Natural killer cell treated with Interleukin-12 subunit alpha and Interleukin-12 subunit beta and Interleukin-15 and Interleukin-18, amount 100 ng/mL, for 72 hours (primary cell): ENCODE results near the gene ATG16L1. TPM values are rescaled to one million over a fixed set of nuclear protein-coding genes. Genes with fewer than 3 reads are reported as not detected.
"Not testable (repeated sequence)": the region's sequence is repeated elsewhere in the genome, so short reads cannot be mapped to it uniquely, and the experiment has no call there.

Source experiments
- ATAC-seq, 2 donors: fragments of 150-1000 bp; cut with Tn5 transposase in 1 of 2; sonication (Bioruptor Pico), chemical (Tn5 transposase) in 1 of 2; 2 replicates each; pipeline ENCODE4 v1.10.0; 2021
- DNase-seq: peaks from one replicate; pipeline ENCODE4 v3.0.0; 2022; ENCODE audit warnings: low spot score
- H3K27ac Mint-ChIP-seq, 2 donors: 1 replicate in 1 of 2; 2 replicates in 1 of 2; pipeline ENCODE4 v1.8.0; 2022; ENCODE audit warnings: mixed read lengths in 2 of 2, mild to moderate bottlenecking in 1 of 2, moderate library complexity in 1 of 2
- H3K27me3 Mint-ChIP-seq, 2 donors: 1 replicate in 1 of 2; 2 replicates in 1 of 2; pipeline ENCODE4 v1.8.0; 2022; ENCODE audit warnings: mixed read lengths in 2 of 2
- H3K36me3 Mint-ChIP-seq: one replicate; pipeline ENCODE4 v1.8.0; 2022; ENCODE audit warnings: mixed read lengths
- H3K4me1 Mint-ChIP-seq, 2 donors: 1 replicate in 1 of 2; 2 replicates in 1 of 2; pipeline ENCODE4 v1.8.0; 2022; ENCODE audit warnings: low read depth in 2 of 2, mixed read lengths in 2 of 2, mild to moderate bottlenecking in 1 of 2
- H3K4me3 Mint-ChIP-seq: one replicate; pipeline ENCODE4 v1.8.0; 2022; ENCODE audit warnings: mixed read lengths
- H3K9me3 Mint-ChIP-seq: 2 replicates; pipeline ENCODE4 v1.8.0; 2022; ENCODE audit warnings: mixed read lengths
- total RNA-seq, 2 donors: library from RNA; stranded (reverse); gene quantifications; one replicate each; pipeline ENCODE4 v1.2.3, GENCODE V29; 2022

ATG16L1 gene
- total RNA-seq, 2 donors from 2014 or later = 39.5 to 78.6 TPM

- no peak overlapping the region for H3K4me3 Mint-ChIP-seq
Observed at GRCh38 chr2:233325814-233326213, 74.3 kb downstream of the ATG16L1 start.

GRCh38 chr2:233326500-233326899 lies 75.0 kb downstream of the ATG16L1 start:
- H3K4me3 Mint-ChIP-seq = no peak overlapping the region
- peaks cover 7 to 9% of the 10 kb centered on the region in 2 donors for H3K4me1 Mint-ChIP-seq
- no peaks in the 10 kb centered on the region for H3K27me3 Mint-ChIP-seq
- DNase-seq = no peak
- no peaks in the 10 kb centered on the region for H3K9me3 Mint-ChIP-seq
- no peaks in the 10 kb centered on the region for H3K36me3 Mint-ChIP-seq
- H3K27ac Mint-ChIP-seq = peak overlapping the region in 1 of 2 donors; percentile 22
- ATAC-seq = no peak

More at GRCh38 chr2:233325814-233326213, 74.3 kb downstream of the ATG16L1 start:
- Mint-ChIP-seq H3K27me3 (no peaks in the 10 kb centered on the region), H3K27ac (no peak overlapping the region), H3K36me3 (no peaks in the 10 kb centered on the region), H3K4me1 (peaks cover under 1 to 6% of the 10 kb centered on the region in 2 donors), H3K9me3 (no peaks in the 10 kb centered on the region)
- ATAC-seq (no peak), DNase-seq (no peak)

GRCh38 chr2:233328922-233329321 lies 77.4 kb downstream of the ATG16L1 start:
- H3K27ac Mint-ChIP-seq = peak overlapping the region in 1 of 2 donors; percentile 98

GRCh38 chr2:233329489-233330135 lies 78.1 kb downstream of the ATG16L1 start:
- H3K4me3 Mint-ChIP-seq = no peak overlapping the region
- ATAC-seq (no peak), DNase-seq (no peak)
- H3K27ac Mint-ChIP-seq = peak overlapping the region in 1 of 2 donors; percentile 98
- H3K4me1 Mint-ChIP-seq = peaks cover 25 to 27% of the 10 kb centered on the region in 2 donors
- H3K36me3 Mint-ChIP-seq = no peaks in the 10 kb centered on the region
- H3K27me3 Mint-ChIP-seq = no peaks in the 10 kb centered on the region
- no peaks in the 10 kb centered on the region for H3K9me3 Mint-ChIP-seq

More at GRCh38 chr2:233328922-233329321, 77.4 kb downstream of the ATG16L1 start:
- ATAC-seq (no peak), DNase-seq (no peak)
- no peaks in the 10 kb centered on the region for H3K36me3 Mint-ChIP-seq
- H3K4me1 Mint-ChIP-seq = peaks cover 19 to 22% of the 10 kb centered on the region in 2 donors
- no peak overlapping the region for H3K4me3 Mint-ChIP-seq
- H3K9me3 Mint-ChIP-seq = no peaks in the 10 kb centered on the region
- H3K27me3 Mint-ChIP-seq = no peaks in the 10 kb centered on the region

- peak; percentile 85 for DNase-seq
- peak overlapping the region; percentile 96 to 98 for H3K27ac Mint-ChIP-seq
- H3K36me3 Mint-ChIP-seq = no peaks in the 10 kb centered on the region
- H3K9me3 Mint-ChIP-seq = no peaks in the 10 kb centered on the region
- H3K4me1 Mint-ChIP-seq = peaks cover 30 to 39% of the 10 kb centered on the region in 2 donors
- ATAC-seq = peak; percentile 88 to 94
- H3K4me3 Mint-ChIP-seq = peak overlapping the region; percentile 72
- H3K27me3 Mint-ChIP-seq = no peaks in the 10 kb centered on the region
Observed at GRCh38 chr2:233331536-233331935, 80.1 kb downstream of the ATG16L1 start.

- Mint-ChIP-seq H3K36me3 (no peaks in the 10 kb centered on the region), H3K4me3 (peak overlapping the region; percentile 72), H3K27ac (peak overlapping the region; percentile 96 to 98), H3K4me1 (peaks cover 30 to 39% of the 10 kb centered on the region in 2 donors), H3K27me3 (no peaks in the 10 kb centered on the region), H3K9me3 (no peaks in the 10 kb centered on the region)
- DNase-seq (no peak), ATAC-seq (no peak)
Observed at GRCh38 chr2:233332125-233332524, 80.7 kb downstream of the ATG16L1 start.

GRCh38 chr2:233334915-233335314 lies 83.4 kb downstream of the ATG16L1 start:
- H3K9me3 Mint-ChIP-seq = no peaks in the 10 kb centered on the region
- peak overlapping the region; percentile 41 to 43 for H3K27ac Mint-ChIP-seq
- peaks cover 35 to 43% of the 10 kb centered on the region in 2 donors for H3K4me1 Mint-ChIP-seq
- no peak overlapping the region for H3K4me3 Mint-ChIP-seq
- H3K27me3 Mint-ChIP-seq = no peaks in the 10 kb centered on the region
- DNase-seq (no peak), ATAC-seq (no peak)
- no peaks in the 10 kb centered on the region for H3K36me3 Mint-ChIP-seq

- ATAC-seq, H3K27me3 Mint-ChIP-seq, DNase-seq, H3K9me3 Mint-ChIP-seq, H3K4me3 Mint-ChIP-seq, H3K36me3 Mint-ChIP-seq: not testable (repeated sequence)
- Mint-ChIP-seq H3K4me1 (peaks cover 33 to 40% of the 10 kb centered on the region in 2 donors), H3K27ac (peak overlapping the region in 1 of 2 donors; percentile 41)
Observed at GRCh38 chr2:233336091-233336490, 84.6 kb downstream of the ATG16L1 start.

GRCh38 chr2:233336541-233336940 lies 85.1 kb downstream of the ATG16L1 start:
- H3K27me3 Mint-ChIP-seq = no peaks in the 10 kb centered on the region
- peak overlapping the region in 1 of 2 donors; percentile 29 for H3K27ac Mint-ChIP-seq
- DNase-seq (no peak), ATAC-seq (no peak)
- no peaks in the 10 kb centered on the region for H3K9me3 Mint-ChIP-seq
- peaks cover 28 to 36% of the 10 kb centered on the region in 2 donors for H3K4me1 Mint-ChIP-seq
- no peaks in the 10 kb centered on the region for H3K36me3 Mint-ChIP-seq
- H3K4me3 Mint-ChIP-seq = no peak overlapping the region

- H3K36me3 Mint-ChIP-seq = no peaks in the 10 kb centered on the region
- H3K9me3 Mint-ChIP-seq = no peaks in the 10 kb centered on the region
- H3K27ac Mint-ChIP-seq = peak overlapping the region in 1 of 2 donors; percentile 39
- ATAC-seq (no peak), DNase-seq (no peak)
- H3K27me3 Mint-ChIP-seq = no peaks in the 10 kb centered on the region
- H3K4me1 Mint-ChIP-seq = peaks cover 20 to 28% of the 10 kb centered on the region in 2 donors
- no peak overlapping the region for H3K4me3 Mint-ChIP-seq
Observed at GRCh38 chr2:233338046-233338445, 86.6 kb downstream of the ATG16L1 start.

GRCh38 chr2:233338812-233339368 lies 87.4 kb downstream of the ATG16L1 start:
- no peak for ATAC-seq
- Mint-ChIP-seq H3K27me3 (no peaks in the 10 kb centered on the region), H3K36me3 (no peaks in the 10 kb centered on the region), H3K4me3 (no peak overlapping the region), H3K4me1 (peaks cover 17 to 24% of the 10 kb centered on the region in 2 donors), H3K27ac (no peak overlapping the region), H3K9me3 (no peaks in the 10 kb centered on the region)
- no peak for DNase-seq

GRCh38 chr2:233339427-233339826 lies 88.0 kb downstream of the ATG16L1 start:
- DNase-seq (no peak), ATAC-seq (no peak)
- Mint-ChIP-seq H3K36me3 (no peaks in the 10 kb centered on the region), H3K4me1 (peaks cover 12 to 20% of the 10 kb centered on the region in 2 donors), H3K27ac (no peak overlapping the region), H3K4me3 (no peak overlapping the region), H3K27me3 (no peaks in the 10 kb centered on the region), H3K9me3 (no peaks in the 10 kb centered on the region)

- Mint-ChIP-seq H3K27me3 (no peaks in the 10 kb centered on the region), H3K36me3 (no peaks in the 10 kb centered on the region), H3K27ac (no peak overlapping the region), H3K4me3 (no peak overlapping the region), H3K4me1 (peaks cover 5 to 7% of the 10 kb centered on the region in 2 donors), H3K9me3 (no peaks in the 10 kb centered on the region)
- ATAC-seq (no peak), DNase-seq (no peak)
Observed at GRCh38 chr2:233341296-233341695, 89.8 kb downstream of the ATG16L1 start.

GRCh38 chr2:233342301-233342700 lies 90.8 kb downstream of the ATG16L1 start:
- DNase-seq = no peak
- Mint-ChIP-seq H3K4me3 (no peak overlapping the region), H3K27me3 (no peaks in the 10 kb centered on the region), H3K36me3 (no peaks in the 10 kb centered on the region), H3K27ac (no peak overlapping the region), H3K9me3 (no peaks in the 10 kb centered on the region), H3K4me1 (peaks cover 5 to 10% of the 10 kb centered on the region in 2 donors)
- no peak for ATAC-seq
